DOHH2 (cell line): ENCODE results near the gene MYADML2.

Experiments
- CTCF ChIP-seq: fragments of 200-600 bp; sonication (generic); IDR thresholded peaks from one replicate; pipeline ENCODE4 v1.5.1; 2014; ENCODE audit warnings: antibody characterized with exemption, mild to moderate bottlenecking, low read depth, low read length; ENCODE audit not compliant: poor library complexity, severe bottlenecking
- EZH2phosphoT487 ChIP-seq: fragments of 200-600 bp; sonication (generic); IDR thresholded peaks from 2 replicates; pipeline ENCODE4 v1.6.1; 2017; ENCODE audit warnings: borderline replicate concordance, mild to moderate bottlenecking, antibody characterized with exemption, low read length, moderate library complexity, mixed read lengths

- no peak for TF ChIP-seq CTCF
- TF ChIP-seq EZH2phosphoT487: no peak
Observed at GRCh38 chr17:81973432-81973831, 26.4 kb upstream of the MYADML2 start.
